AG10803 (cell line): Measurements from ENCODE around the gene ALKBH1.

Experiments used
- DNase-seq: peaks from one replicate; pipeline ENCODE4 v3.0.0; 2010; ENCODE audit warnings: low read depth
- H3K4me3 ChIP-seq: 2 replicates; pipeline ENCODE4 v1.5.1; 2011; ENCODE audit warnings: mild to moderate bottlenecking, low read length, control low read depth
- CTCF ChIP-seq: conservative IDR thresholded peaks from 2 replicates; pipeline ENCODE4 v1.5.1; 2011; ENCODE audit warnings: mild to moderate bottlenecking, low read length, control low read depth, inconsistent platforms

Gene ALKBH1

GRCh38 chr14:77649326-77649725, 58.5 kb downstream of the ALKBH1 start:
- DNase-seq, result peak; percentile 86
- no peak for TF ChIP-seq CTCF
- no peak overlapping the region for H3K4me3 ChIP-seq

- no peak overlapping the region for H3K4me3 ChIP-seq
- TF ChIP-seq CTCF, result no peak
- no peak for DNase-seq
Measured at GRCh38 chr14:77648520-77649200, 59.2 kb downstream of the ALKBH1 start.

- no peak overlapping the region for H3K4me3 ChIP-seq
- DNase-seq, result no peak
- no peak for TF ChIP-seq CTCF
Measured at GRCh38 chr14:77647853-77648252, 60.0 kb downstream of the ALKBH1 start.

- H3K4me3 ChIP-seq, result no peak overlapping the region
- no peak for TF ChIP-seq CTCF
- no peak for DNase-seq
Measured at GRCh38 chr14:77646907-77647306, 60.9 kb downstream of the ALKBH1 start.

- TF ChIP-seq CTCF, result no peak
- DNase-seq, result no peak
Measured at GRCh38 chr14:77645520-77646230, 62.1 kb downstream of the ALKBH1 start.

GRCh38 chr14:77642407-77642806, 65.4 kb downstream of the ALKBH1 start:
- DNase-seq, result no peak
- TF ChIP-seq CTCF, result no peak
- peak overlapping the region; percentile 58 for H3K4me3 ChIP-seq

More at GRCh38 chr14:77645520-77646230, 62.1 kb downstream of the ALKBH1 start:
- H3K4me3 ChIP-seq, result no peak overlapping the region
